HCT116 (cell line): ENCODE results near the gene LTBP4. TPM values are rescaled to one million over a fixed set of nuclear protein-coding genes. Genes with fewer than 3 reads are reported as not detected.
A peak's percentile ranks its signal among the peaks of the same experiment; 100 is the strongest.

ENCODE experiments used
- ATAC-seq: fragments of 200-7000 bp; cut with Tn5 transposase; 2 replicates; pipeline ENCODE4 v1.9.1; 2020; ENCODE audit warnings: mild to moderate bottlenecking, moderate library complexity
- BruUV-seq: library from RNA; stranded (reverse); fragments of 400-500 nt; replicated peaks from 2 replicates; lab custom pipeline; 2021; lab: Mats Ljungman, UMichigan
- CTCF ChIA-PET: fragments of 300-600 bp; sonication (Branson Sonifier 250); formaldehyde crosslinking; loops from one replicate; lab custom pipeline; 2021; ENCODE audit warnings: antibody characterized with exemption; lab: Charles Lee
- POLR2A ChIA-PET: fragments of 300-600, 350-600 bp; sonication (Branson Sonifier 250); formaldehyde crosslinking; loops from one replicate; lab custom pipeline; 2021; ENCODE audit warnings: antibody characterized with exemption; lab: Charles Lee
- RAD21 ChIA-PET, 2 experiments: fragments of 300-600 bp; sonication (Branson Sonifier 250); formaldehyde crosslinking; loops; one replicate each; lab custom pipeline; 2023; ENCODE audit warnings: low total read pairs in 2 of 2; ENCODE audit not compliant: uncharacterized antibody in 2 of 2, unreplicated experiment in 2 of 2, low non-redundant PET in 1 of 2; lab: Charles Lee
- DNase-seq: peaks from one replicate; pipeline ENCODE4 v3.0.0-alpha.2; 2010; ENCODE audit warnings: low read depth, low spot score
- H2AFZ ChIP-seq: fragments of 200-600 bp; shearing (Covaris generic), sonication (generic); 2 replicates; pipeline ENCODE4 v1.6.1; 2017; ENCODE audit warnings: low read depth, mixed run types, mixed read lengths, antibody characterized with exemption, low read length; ENCODE audit not compliant: poor library complexity, severe bottlenecking
- H3K27ac ChIP-seq: 2 replicates; pipeline ENCODE4 v1.5.1; 2012; ENCODE audit warnings: low read depth, low read length
- H3K27me3 ChIP-seq: fragments of 200-600 bp; sonication (generic); 2 replicates; pipeline ENCODE4 v1.6.1; 2016; ENCODE audit warnings: mixed run types, low read length, mixed read lengths; ENCODE audit not compliant: insufficient read depth
- H3K36me3 ChIP-seq, 2 experiments: fragments of 200-500 bp in 1 of 2; fragments of 200-600 bp in 1 of 2; sonication (Bioruptor generic) in 1 of 2; sonication (generic) in 1 of 2; 2 replicates each; pipeline versions ENCODE4 v1.5.1 to v1.6.1; 2014 to 2016; ENCODE audit warnings: low read length in 2 of 2, inconsistent platforms in 1 of 2, mixed read lengths in 1 of 2, mixed run types in 1 of 2; ENCODE audit not compliant: insufficient read depth in 2 of 2, control insufficient read depth in 1 of 2
- H3K4me1 ChIP-seq, 2 experiments: fragments of 200-600 bp in 1 of 2; sonication (generic) in 1 of 2; 2 replicates each; pipeline versions ENCODE4 v1.5.1 to v1.6.1; 2012 to 2017; ENCODE audit warnings: low read length in 2 of 2, inconsistent platforms in 1 of 2, mild to moderate bottlenecking in 1 of 2, mixed read lengths in 1 of 2, mixed run types in 1 of 2, moderate library complexity in 1 of 2; ENCODE audit not compliant: insufficient read depth in 2 of 2, control insufficient read depth in 1 of 2
- H3K4me2 ChIP-seq: fragments of 200-600 bp; sonication (generic); 2 replicates; pipeline ENCODE4 v1.6.1; 2017; ENCODE audit warnings: mixed run types, low read length, mixed read lengths
- H3K4me3 ChIP-seq, 2 experiments: fragments of 200-600 bp in 1 of 2; sonication (generic) in 1 of 2; replicated peaks in 1 of 2; 2 replicates each; pipeline ENCODE4 v1.5.1; 2011 to 2016; ENCODE audit warnings: low read length in 2 of 2, control low read depth in 1 of 2, low read depth in 1 of 2, mild to moderate bottlenecking in 1 of 2, mixed read lengths in 1 of 2, mixed run types in 1 of 2
- H3K79me2 ChIP-seq: fragments of 200-600 bp; sonication (generic); 2 replicates; pipeline ENCODE4 v1.6.1; 2017; ENCODE audit warnings: mild to moderate bottlenecking, mixed run types, low read length, moderate library complexity, mixed read lengths; ENCODE audit not compliant: insufficient read depth
- H3K9ac ChIP-seq: fragments of 200-600 bp; sonication (generic); 2 replicates; pipeline ENCODE4 v1.6.1; 2016; ENCODE audit warnings: low read length, mixed read lengths
- H3K9me2 ChIP-seq: fragments of 200-600 bp; sonication (generic), shearing (Covaris generic); 2 replicates; pipeline ENCODE4 v1.6.1; 2017; ENCODE audit warnings: mixed run types, mild to moderate bottlenecking, moderate library complexity; ENCODE audit not compliant: insufficient read depth
- H3K9me3 ChIP-seq, 2 experiments: fragments of 200-500 bp in 1 of 2; fragments of 200-600 bp in 1 of 2; sonication (Bioruptor generic) in 1 of 2; sonication (generic) in 1 of 2; 2 replicates each; pipeline ENCODE4 v1.6.1; 2014 to 2017; ENCODE audit warnings: low read length in 2 of 2, mixed read lengths in 2 of 2, inconsistent platforms in 1 of 2, low read depth in 1 of 2, mild to moderate bottlenecking in 1 of 2, mixed run types in 1 of 2, moderate library complexity in 1 of 2; ENCODE audit not compliant: control insufficient read depth in 1 of 2, insufficient read depth in 1 of 2
- H4K20me1 ChIP-seq: fragments of 200-600 bp; sonication (generic), shearing (Covaris generic); 2 replicates; pipeline ENCODE4 v1.6.1; 2017; ENCODE audit warnings: mixed run types, mild to moderate bottlenecking, moderate library complexity; ENCODE audit not compliant: insufficient read depth
- CBX3 ChIP-seq: IDR thresholded peaks from 2 replicates; pipeline ENCODE4 v1.6.1; 2012; ENCODE audit warnings: low read depth
- EGR1 ChIP-seq: IDR thresholded peaks from 2 replicates; pipeline ENCODE4 v1.6.1; 2012; ENCODE audit warnings: low read depth
- EZH2phosphoT487 ChIP-seq: fragments of 200-600 bp; IDR thresholded peaks from 2 replicates; pipeline ENCODE4 v1.6.1; 2018; ENCODE audit warnings: antibody characterized with exemption, borderline replicate concordance
- TCF7L2 ChIP-seq: IDR thresholded peaks from 2 replicates; pipeline ENCODE4 v1.7.0; 2011; ENCODE audit warnings: borderline replicate concordance, inconsistent platforms; ENCODE audit not compliant: insufficient read depth, insufficient read length; ENCODE audit errors: extremely low read depth
- intact Hi-C: fragments of 100-400 bp; cut with micrococcal nuclease; formaldehyde crosslinking; loops from 2 replicates; pipeline ENCODE4 v1.10.0; 2022
- total RNA-seq: library from RNA; stranded (reverse); gene quantifications from one replicate; pipeline ENCODE4 v1.2.1, GENCODE V29; 2021; ENCODE audit not compliant: unreplicated experiment
- TF ChIP-seq, protein P1 (sequence below): IDR thresholded peaks from 2 replicates; pipeline ENCODE4 v1.6.1; 2012; ENCODE audit warnings: low read depth
- TF ChIP-seq, protein P2 (sequence below), 3 experiments: fragments of 200-600 bp in 1 of 3; sonication (generic) in 1 of 3; IDR thresholded peaks in 2 of 3; conservative IDR thresholded peaks in 1 of 3; 2 replicates each; pipeline ENCODE4 v1.5.1; 2012 to 2017; ENCODE audit warnings: low read depth in 2 of 3, low read length in 2 of 3, antibody characterized with exemption in 1 of 3, borderline replicate concordance in 1 of 3, control low read depth in 1 of 3, mild to moderate bottlenecking in 1 of 3, mixed read lengths in 1 of 3, mixed run types in 1 of 3, moderate library complexity in 1 of 3; ENCODE audit not compliant: insufficient read depth in 1 of 3
- TF ChIP-seq, protein P3 (sequence below): IDR thresholded peaks from 2 replicates; pipeline ENCODE4 v1.6.1; 2011; ENCODE audit warnings: mild to moderate bottlenecking, low read length, moderate library complexity; ENCODE audit not compliant: insufficient replicate concordance; ENCODE audit errors: extremely low read depth

LTBP4 gene
- total RNA-seq, 1 experiment from 2014 or later: 310 TPM

DNA sequence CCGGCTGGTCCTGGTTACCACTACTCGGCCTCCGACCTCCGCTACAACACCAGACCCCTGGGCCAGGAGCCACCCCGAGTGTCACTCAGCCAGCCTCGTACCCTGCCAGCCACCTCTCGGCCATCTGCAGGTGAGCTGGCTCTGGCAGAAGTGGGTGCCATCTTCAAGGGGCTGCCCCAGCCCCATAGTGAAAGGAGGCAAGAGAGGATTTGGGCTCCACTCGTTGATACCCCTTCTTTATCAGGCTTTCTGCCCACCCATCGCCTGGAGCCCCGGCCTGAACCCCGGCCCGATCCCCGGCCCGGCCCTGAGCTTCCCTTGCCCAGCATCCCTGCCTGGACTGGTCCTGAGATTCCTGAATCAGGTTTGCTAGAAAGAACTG is 7.1 kb downstream of the LTBP4 start:
- H3K4me3 ChIP-seq: no peak overlapping the region
- ChIA-PET RAD21 (no interaction called here), POLR2A (no interaction called here), CTCF (interaction anchor here (1.5 kb wide), 1 partner anchor 27 kb away, joined by 5 read pairs; no protein-coding TSS in a partner anchor)
- peak overlapping the region; percentile 38; the same call in 1 of the 2 replicates for H3K27ac ChIP-seq
- H3K4me2 ChIP-seq: peak overlapping the region; percentile 95
- H3K36me3 ChIP-seq: 0 out of 4 replicates have a peak, but pooled peaks cover 3 to 9% of the 10 kb centered on the region in 2 experiments
- no peak for DNase-seq
- H3K79me2 ChIP-seq: peaks cover 4% of the 10 kb centered on the region; the same call in 1 of the 2 replicates
- no peak overlapping the region for H3K9ac ChIP-seq
- intact Hi-C loops: loop anchor here (10.0 kb wide), 1 partner anchor 463 kb away; no protein-coding TSS in a partner anchor
- H4K20me1 ChIP-seq: no peaks in the 10 kb centered on the region
- H3K27me3 ChIP-seq: no peaks in the 10 kb centered on the region
- no peak overlapping the region for H2AFZ ChIP-seq
- BruUV-seq: no TSS peak
- TF ChIP-seq, protein P1, sequence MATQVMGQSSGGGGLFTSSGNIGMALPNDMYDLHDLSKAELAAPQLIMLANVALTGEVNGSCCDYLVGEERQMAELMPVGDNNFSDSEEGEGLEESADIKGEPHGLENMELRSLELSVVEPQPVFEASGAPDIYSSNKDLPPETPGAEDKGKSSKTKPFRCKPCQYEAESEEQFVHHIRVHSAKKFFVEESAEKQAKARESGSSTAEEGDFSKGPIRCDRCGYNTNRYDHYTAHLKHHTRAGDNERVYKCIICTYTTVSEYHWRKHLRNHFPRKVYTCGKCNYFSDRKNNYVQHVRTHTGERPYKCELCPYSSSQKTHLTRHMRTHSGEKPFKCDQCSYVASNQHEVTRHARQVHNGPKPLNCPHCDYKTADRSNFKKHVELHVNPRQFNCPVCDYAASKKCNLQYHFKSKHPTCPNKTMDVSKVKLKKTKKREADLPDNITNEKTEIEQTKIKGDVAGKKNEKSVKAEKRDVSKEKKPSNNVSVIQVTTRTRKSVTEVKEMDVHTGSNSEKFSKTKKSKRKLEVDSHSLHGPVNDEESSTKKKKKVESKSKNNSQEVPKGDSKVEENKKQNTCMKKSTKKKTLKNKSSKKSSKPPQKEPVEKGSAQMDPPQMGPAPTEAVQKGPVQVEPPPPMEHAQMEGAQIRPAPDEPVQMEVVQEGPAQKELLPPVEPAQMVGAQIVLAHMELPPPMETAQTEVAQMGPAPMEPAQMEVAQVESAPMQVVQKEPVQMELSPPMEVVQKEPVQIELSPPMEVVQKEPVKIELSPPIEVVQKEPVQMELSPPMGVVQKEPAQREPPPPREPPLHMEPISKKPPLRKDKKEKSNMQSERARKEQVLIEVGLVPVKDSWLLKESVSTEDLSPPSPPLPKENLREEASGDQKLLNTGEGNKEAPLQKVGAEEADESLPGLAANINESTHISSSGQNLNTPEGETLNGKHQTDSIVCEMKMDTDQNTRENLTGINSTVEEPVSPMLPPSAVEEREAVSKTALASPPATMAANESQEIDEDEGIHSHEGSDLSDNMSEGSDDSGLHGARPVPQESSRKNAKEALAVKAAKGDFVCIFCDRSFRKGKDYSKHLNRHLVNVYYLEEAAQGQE: no peak
- TF ChIP-seq EGR1 (no peak), EZH2phosphoT487 (no peak), CBX3 (no peak), TCF7L2 (no peak)
- TF ChIP-seq, protein P2, sequence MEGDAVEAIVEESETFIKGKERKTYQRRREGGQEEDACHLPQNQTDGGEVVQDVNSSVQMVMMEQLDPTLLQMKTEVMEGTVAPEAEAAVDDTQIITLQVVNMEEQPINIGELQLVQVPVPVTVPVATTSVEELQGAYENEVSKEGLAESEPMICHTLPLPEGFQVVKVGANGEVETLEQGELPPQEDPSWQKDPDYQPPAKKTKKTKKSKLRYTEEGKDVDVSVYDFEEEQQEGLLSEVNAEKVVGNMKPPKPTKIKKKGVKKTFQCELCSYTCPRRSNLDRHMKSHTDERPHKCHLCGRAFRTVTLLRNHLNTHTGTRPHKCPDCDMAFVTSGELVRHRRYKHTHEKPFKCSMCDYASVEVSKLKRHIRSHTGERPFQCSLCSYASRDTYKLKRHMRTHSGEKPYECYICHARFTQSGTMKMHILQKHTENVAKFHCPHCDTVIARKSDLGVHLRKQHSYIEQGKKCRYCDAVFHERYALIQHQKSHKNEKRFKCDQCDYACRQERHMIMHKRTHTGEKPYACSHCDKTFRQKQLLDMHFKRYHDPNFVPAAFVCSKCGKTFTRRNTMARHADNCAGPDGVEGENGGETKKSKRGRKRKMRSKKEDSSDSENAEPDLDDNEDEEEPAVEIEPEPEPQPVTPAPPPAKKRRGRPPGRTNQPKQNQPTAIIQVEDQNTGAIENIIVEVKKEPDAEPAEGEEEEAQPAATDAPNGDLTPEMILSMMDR (IDR thresholded peaks at IDR 0.05 in 2 of 3, conservative IDR thresholded peaks at IDR 0.05 in 1 of 3; ENCODE audit: borderline replicate concordance in 1 of 3, insufficient read depth in 1 of 3, low read depth in 2 of 3, low read length in 2 of 3): no peak
- TF ChIP-seq, protein P3, sequence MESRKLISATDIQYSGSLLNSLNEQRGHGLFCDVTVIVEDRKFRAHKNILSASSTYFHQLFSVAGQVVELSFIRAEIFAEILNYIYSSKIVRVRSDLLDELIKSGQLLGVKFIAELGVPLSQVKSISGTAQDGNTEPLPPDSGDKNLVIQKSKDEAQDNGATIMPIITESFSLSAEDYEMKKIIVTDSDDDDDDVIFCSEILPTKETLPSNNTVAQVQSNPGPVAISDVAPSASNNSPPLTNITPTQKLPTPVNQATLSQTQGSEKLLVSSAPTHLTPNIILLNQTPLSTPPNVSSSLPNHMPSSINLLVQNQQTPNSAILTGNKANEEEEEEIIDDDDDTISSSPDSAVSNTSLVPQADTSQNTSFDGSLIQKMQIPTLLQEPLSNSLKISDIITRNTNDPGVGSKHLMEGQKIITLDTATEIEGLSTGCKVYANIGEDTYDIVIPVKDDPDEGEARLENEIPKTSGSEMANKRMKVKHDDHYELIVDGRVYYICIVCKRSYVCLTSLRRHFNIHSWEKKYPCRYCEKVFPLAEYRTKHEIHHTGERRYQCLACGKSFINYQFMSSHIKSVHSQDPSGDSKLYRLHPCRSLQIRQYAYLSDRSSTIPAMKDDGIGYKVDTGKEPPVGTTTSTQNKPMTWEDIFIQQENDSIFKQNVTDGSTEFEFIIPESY: no peak
- H3K9me2 ChIP-seq: no peaks in the 10 kb centered on the region
- H3K4me1 ChIP-seq: peaks cover 50 to 98% of the 10 kb centered on the region in 2 experiments
- no peak for ATAC-seq
- H3K9me3 ChIP-seq: no peaks in the 10 kb centered on the region
